WTC11 (cell line): Measurements from ENCODE around the gene CCDC144A. TPM values are rescaled to one million over a fixed set of nuclear protein-coding genes. Genes with fewer than 3 reads are reported as not detected.

Experiments
- ATAC-seq: fragments of 200-7000 bp; cut with Tn5 transposase; 2 replicates; pipeline ENCODE4 v1.10.0; 2021; ENCODE audit warnings: mild to moderate bottlenecking, moderate library complexity
- CTCF ChIA-PET: fragments of 300-600 bp; sonication (Branson Sonifier 250); formaldehyde crosslinking; loops from one replicate; lab custom pipeline; 2021; ENCODE audit warnings: antibody characterized with exemption; lab: Charles Lee
- POLR2A ChIA-PET: fragments of 350-600 bp; sonication (Branson Sonifier 250); formaldehyde crosslinking; loops from one replicate; lab custom pipeline; 2021; ENCODE audit warnings: antibody characterized with exemption; lab: Charles Lee
- DNase-seq: peaks from one replicate; pipeline ENCODE4 v3.0.0; 2021; ENCODE audit warnings: low spot score
- H3K27ac Mint-ChIP-seq: 2 replicates; pipeline ENCODE4 v1.8.0; 2021; ENCODE audit warnings: mixed read lengths
- H3K27me3 Mint-ChIP-seq: 2 replicates; pipeline ENCODE4 v1.8.0; 2021; ENCODE audit warnings: low read depth, mild to moderate bottlenecking, moderate library complexity, mixed read lengths
- H3K36me3 Mint-ChIP-seq: 2 replicates; pipeline ENCODE4 v1.8.0; 2021; ENCODE audit warnings: mixed read lengths
- H3K4me1 Mint-ChIP-seq: 2 replicates; pipeline ENCODE4 v1.8.0; 2022; ENCODE audit warnings: mixed read lengths
- H3K4me3 Mint-ChIP-seq: 2 replicates; pipeline ENCODE4 v1.8.0; 2021; ENCODE audit warnings: mild to moderate bottlenecking, moderate library complexity, mixed read lengths
- H3K9me3 Mint-ChIP-seq: 2 replicates; pipeline ENCODE4 v1.8.0; 2021; ENCODE audit warnings: mixed read lengths
- ATF3 ChIP-seq: sonication (generic); formaldehyde crosslinking; conservative IDR thresholded peaks from 2 replicates; pipeline ENCODE4 v1.8.1; 2022; ENCODE audit warnings: mild to moderate bottlenecking, missing genetic modification reagents
- CDX4 ChIP-seq: fragments of 250-450 bp; sonication (Bioruptor Pico); IDR thresholded peaks from 2 replicates; pipeline ENCODE4 v1.9.0; 2021; ENCODE audit warnings: moderate library complexity, mild to moderate bottlenecking, inconsistent platforms, borderline replicate concordance
- FOXJ3 ChIP-seq: sonication (generic); formaldehyde crosslinking; IDR thresholded peaks from 2 replicates; pipeline ENCODE4 v1.9.0; 2021; ENCODE audit warnings: missing genetic modification reagents, mild to moderate bottlenecking, borderline replicate concordance
- FOXP4 ChIP-seq: sonication (generic); formaldehyde crosslinking; IDR thresholded peaks from 2 replicates; pipeline ENCODE4 v1.8.0; 2022; ENCODE audit warnings: mild to moderate bottlenecking, missing genetic modification reagents
- GABPB1 ChIP-seq: sonication (generic); formaldehyde crosslinking; IDR thresholded peaks from 2 replicates; pipeline ENCODE4 v1.8.1; 2023; ENCODE audit warnings: mild to moderate bottlenecking, missing genetic modification reagents
- HMGXB4 ChIP-seq: sonication (generic); formaldehyde crosslinking; IDR thresholded peaks from 2 replicates; pipeline ENCODE4 v1.8.1; 2023; ENCODE audit warnings: mild to moderate bottlenecking, moderate library complexity, missing genetic modification reagents
- JAZF1 ChIP-seq: fragments of 250-450 bp; sonication (Bioruptor Pico); IDR thresholded peaks from 2 replicates; pipeline ENCODE4 v1.9.0; 2021; ENCODE audit warnings: moderate library complexity, mild to moderate bottlenecking, inconsistent platforms
- MAX ChIP-seq: sonication (generic); formaldehyde crosslinking; IDR thresholded peaks from 2 replicates; pipeline ENCODE4 v1.8.0; 2022; ENCODE audit warnings: mild to moderate bottlenecking, missing genetic modification reagents
- NFE2L1 ChIP-seq: sonication (generic); formaldehyde crosslinking; IDR thresholded peaks from 2 replicates; pipeline ENCODE4 v1.8.1; 2023; ENCODE audit warnings: missing genetic modification reagents
- PRDM15 ChIP-seq: sonication (generic); formaldehyde crosslinking; IDR thresholded peaks from 2 replicates; pipeline ENCODE4 v1.8.0; 2022; ENCODE audit warnings: missing genetic modification reagents
- SOX15 ChIP-seq: fragments of 250-450 bp; sonication (Bioruptor Pico); IDR thresholded peaks from 2 replicates; pipeline ENCODE4 v1.9.0; 2021; ENCODE audit warnings: mild to moderate bottlenecking
- STAT6 ChIP-seq: sonication (generic); formaldehyde crosslinking; conservative IDR thresholded peaks from 2 replicates; pipeline ENCODE4 v1.8.1; 2023; ENCODE audit warnings: mild to moderate bottlenecking, low read depth, missing genetic modification reagents, moderate library complexity
- TP53 ChIP-seq: sonication (generic); formaldehyde crosslinking; IDR thresholded peaks from 2 replicates; pipeline ENCODE4 v1.8.1; 2023; ENCODE audit warnings: mild to moderate bottlenecking, missing genetic modification reagents
- ZBTB21 ChIP-seq: sonication (generic); formaldehyde crosslinking; IDR thresholded peaks from 2 replicates; pipeline ENCODE4 v1.8.1; 2023; ENCODE audit warnings: mild to moderate bottlenecking, missing genetic modification reagents, borderline replicate concordance
- ZMAT4 ChIP-seq: fragments of 250-450 bp; sonication (Bioruptor Pico); IDR thresholded peaks from 2 replicates; pipeline ENCODE4 v1.9.0; 2021; ENCODE audit warnings: mild to moderate bottlenecking
- ZNF219 ChIP-seq: sonication (generic); formaldehyde crosslinking; IDR thresholded peaks from 2 replicates; pipeline ENCODE4 v1.8.0; 2023; ENCODE audit warnings: missing genetic modification reagents, mild to moderate bottlenecking, borderline replicate concordance
- ZNF232 ChIP-seq: sonication (generic); formaldehyde crosslinking; IDR thresholded peaks from 2 replicates; pipeline ENCODE4 v1.8.0; 2022; ENCODE audit warnings: mild to moderate bottlenecking, missing genetic modification reagents
- ZNF263 ChIP-seq: sonication (generic); formaldehyde crosslinking; IDR thresholded peaks from 2 replicates; pipeline ENCODE4 v1.8.1; 2022; ENCODE audit warnings: low read depth, mild to moderate bottlenecking, moderate library complexity, missing genetic modification reagents
- total RNA-seq: library from RNA; stranded (reverse); gene quantifications from 3 replicates; pipeline ENCODE4 v1.2.3, GENCODE V29; 2021

CCDC144A gene
- total RNA-seq, 1 experiment from 2014 or later: 2.6 TPM

- H3K27ac Mint-ChIP-seq: no peak overlapping the region
- no peak for TF ChIP-seq HMGXB4 (CRISPR knock-in tag)
- no peak for TF ChIP-seq ZNF232 (CRISPR knock-in tag)
- no peak for TF ChIP-seq ZBTB21
- TF ChIP-seq TP53 (CRISPR knock-in tag): no peak
- TF ChIP-seq ZNF219 (CRISPR knock-in tag): no peak
- no peak for TF ChIP-seq NFE2L1 (CRISPR knock-in tag)
- TF ChIP-seq ZNF263 (CRISPR knock-in tag): no peak
- TF ChIP-seq MAX (CRISPR knock-in tag): no peak
- no peak for TF ChIP-seq GABPB1 (CRISPR knock-in tag)
- no peak for TF ChIP-seq ATF3
- no peak for TF ChIP-seq STAT6 (CRISPR knock-in tag)
- TF ChIP-seq PRDM15: no peak
- no peak for TF ChIP-seq SOX15
- no peak for TF ChIP-seq FOXP4 (CRISPR knock-in tag)
- no peaks in the 10 kb centered on the region for H3K4me1 Mint-ChIP-seq
- POLR2A ChIA-PET: no interaction called here
- CTCF ChIA-PET: no interaction called here
- H3K9me3 Mint-ChIP-seq: no peaks in the 10 kb centered on the region
- ATAC-seq (no peak), DNase-seq (no peak)
- no peak overlapping the region for H3K4me3 Mint-ChIP-seq
- no peaks in the 10 kb centered on the region for H3K36me3 Mint-ChIP-seq
- no peaks in the 10 kb centered on the region for H3K27me3 Mint-ChIP-seq
These were observed 128.3 kb downstream of the CCDC144A start for GRCh38 chr17:16818340-16818739.

GRCh38 chr17:16818821-16819683, 129.0 kb downstream of the CCDC144A start:
- Mint-ChIP-seq H3K27ac (no peak overlapping the region), H3K36me3 (no peaks in the 10 kb centered on the region), H3K9me3 (no peaks in the 10 kb centered on the region), H3K4me3 (no peak overlapping the region), H3K27me3 (no peaks in the 10 kb centered on the region), H3K4me1 (no peaks in the 10 kb centered on the region)
- POLR2A ChIA-PET: no interaction called here
- ATAC-seq: no peak
- no peak for DNase-seq
- CTCF ChIA-PET: no interaction called here
- TF ChIP-seq FOXJ3 (CRISPR knock-in tag) (no peak), JAZF1 (CRISPR knock-in tag) (no peak), CDX4 (CRISPR knock-in tag) (no peak), ZMAT4 (CRISPR knock-in tag) (no peak)
